BLaER1 (cell line): ENCODE measurements around the gene BBS4.
A peak's percentile ranks its signal among the peaks of the same experiment; 100 is the strongest.

Source experiments
- H3K27ac ChIP-seq: shearing (Covaris generic); formaldehyde crosslinking; 2 replicates; pipeline ENCODE4 v1.8.1; 2022
- H3K27me3 ChIP-seq: shearing (Covaris generic); formaldehyde crosslinking; 2 replicates; pipeline ENCODE4 v1.8.1; 2022
- H3K36me3 ChIP-seq: shearing (Covaris generic); formaldehyde crosslinking; 2 replicates; pipeline ENCODE4 v1.8.1; 2022
- H3K4me1 ChIP-seq: shearing (Covaris generic); formaldehyde crosslinking; 2 replicates; pipeline ENCODE4 v1.8.1; 2022
- H3K4me2 ChIP-seq: shearing (Covaris generic); formaldehyde crosslinking; 2 replicates; pipeline ENCODE4 v1.8.1; 2022
- H3K4me3 ChIP-seq: shearing (Covaris generic); formaldehyde crosslinking; 2 replicates; pipeline ENCODE4 v1.8.1; 2022
- H3K9ac ChIP-seq: shearing (Covaris generic); formaldehyde crosslinking; 2 replicates; pipeline ENCODE4 v1.8.1; 2022
- H3K9me3 ChIP-seq: shearing (Covaris generic); formaldehyde crosslinking; 2 replicates; pipeline ENCODE4 v1.8.1; 2022
- H4K20me1 ChIP-seq: shearing (Covaris generic); formaldehyde crosslinking; 2 replicates; pipeline ENCODE4 v1.8.1; 2022
- Cebpa-rat ChIP-seq: shearing (Covaris generic); IDR thresholded peaks from 2 replicates; pipeline ENCODE4 v1.8.1; 2022

The BBS4 gene

DNA sequence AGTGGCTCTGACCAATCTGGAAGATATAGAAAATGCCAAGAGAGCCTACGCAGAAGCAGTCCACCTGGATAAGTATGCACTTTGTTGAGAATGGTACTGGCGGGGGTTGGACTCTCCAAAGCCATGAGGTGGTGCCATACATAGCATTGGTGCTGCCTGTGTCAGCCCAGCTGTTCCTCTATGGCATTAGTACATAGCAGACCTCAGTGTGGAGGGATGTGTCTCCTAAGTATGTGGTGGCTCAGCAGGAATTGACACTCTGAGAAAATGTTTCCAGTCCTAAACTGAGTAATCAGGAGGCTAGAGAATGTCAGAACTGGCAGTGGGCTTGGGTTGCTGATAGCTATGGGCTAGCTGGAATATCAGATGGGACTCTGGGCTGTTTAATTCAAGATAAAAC is 49.1 kb downstream of the BBS4 start:
- TF ChIP-seq Cebpa-rat = no peak
- Histone ChIP-seq H3K4me2 (no peak overlapping the region), H3K9me3 (no peaks in the 10 kb centered on the region), H3K4me1 (peaks cover 11% of the 10 kb centered on the region), H3K9ac (no peak overlapping the region), H3K36me3 (peaks cover 72% of the 10 kb centered on the region), H3K27ac (no peak overlapping the region), H3K27me3 (no peaks in the 10 kb centered on the region), H4K20me1 (no peaks in the 10 kb centered on the region), H3K4me3 (no peak overlapping the region)

DNA sequence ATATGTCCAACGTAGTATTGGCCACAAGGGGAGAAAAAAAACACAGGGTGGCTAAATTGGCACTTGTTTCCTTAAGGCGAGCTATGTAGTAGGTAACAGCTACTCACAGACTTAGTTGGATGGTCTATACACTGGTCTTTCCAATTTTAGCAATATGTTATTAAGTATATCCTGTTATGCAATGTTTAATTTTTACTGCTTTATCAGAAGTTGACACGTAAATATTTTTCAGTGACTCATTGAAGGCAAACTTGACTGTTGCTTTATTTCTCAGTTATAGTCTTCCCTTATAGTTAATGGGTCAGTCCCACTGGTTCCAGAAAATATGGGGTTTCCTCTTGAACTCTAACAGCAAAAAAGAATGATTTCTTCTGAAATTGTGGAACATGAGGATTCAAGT is 51.1 kb downstream of the BBS4 start:
- no peaks in the 10 kb centered on the region for H3K27me3 ChIP-seq
- no peaks in the 10 kb centered on the region for H4K20me1 ChIP-seq
- no peak overlapping the region for H3K9ac ChIP-seq
- no peak overlapping the region for H3K4me3 ChIP-seq
- peaks cover 23% of the 10 kb centered on the region for H3K4me1 ChIP-seq
- no peaks in the 10 kb centered on the region for H3K9me3 ChIP-seq
- no peak for TF ChIP-seq Cebpa-rat
- H3K4me2 ChIP-seq = no peak overlapping the region
- H3K36me3 ChIP-seq = peaks cover 61% of the 10 kb centered on the region
- H3K27ac ChIP-seq = no peak overlapping the region

DNA sequence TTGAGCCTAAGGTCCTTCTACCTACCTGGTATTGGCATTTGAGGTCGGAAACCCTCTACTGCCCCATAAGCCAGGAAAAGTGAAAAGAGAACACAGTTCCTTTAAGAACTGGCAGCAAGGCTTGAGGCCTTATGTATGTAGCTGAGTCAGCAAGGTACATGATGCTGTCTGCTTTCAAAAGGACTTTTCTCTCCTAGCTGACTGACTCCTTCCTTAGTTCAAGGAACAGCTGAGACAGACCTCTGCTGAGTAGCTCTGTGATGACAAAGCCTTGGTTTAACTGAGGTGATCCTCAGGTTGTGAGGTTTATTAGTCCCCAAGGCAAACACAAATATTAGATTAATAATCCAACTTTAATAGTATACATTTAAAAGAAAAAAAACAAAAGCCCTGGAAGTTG is 51.7 kb downstream of the BBS4 start:
- Histone ChIP-seq H3K36me3 (peaks cover 65% of the 10 kb centered on the region), H3K4me2 (no peak overlapping the region), H3K27me3 (no peaks in the 10 kb centered on the region), H3K4me3 (no peak overlapping the region), H3K9me3 (no peaks in the 10 kb centered on the region), H4K20me1 (no peaks in the 10 kb centered on the region), H3K4me1 (peaks cover 23% of the 10 kb centered on the region), H3K9ac (no peak overlapping the region), H3K27ac (no peak overlapping the region)
- TF ChIP-seq Cebpa-rat = no peak

- Histone ChIP-seq H3K9ac (no peak overlapping the region), H3K27ac (peak overlapping the region; percentile 43), H3K4me2 (peak overlapping the region; percentile 69), H3K4me1 (peaks cover 23% of the 10 kb centered on the region), H3K4me3 (no peak overlapping the region; the same call in 1 of the 2 replicates), H4K20me1 (no peaks in the 10 kb centered on the region), H3K9me3 (no peaks in the 10 kb centered on the region), H3K36me3 (peaks cover 48% of the 10 kb centered on the region), H3K27me3 (no peaks in the 10 kb centered on the region)
- no peak for TF ChIP-seq Cebpa-rat
Observed at GRCh38 chr15:72740219-72740618, 54.2 kb downstream of the BBS4 start.

- H3K4me3 ChIP-seq = no peak overlapping the region
- no peaks in the 10 kb centered on the region for H3K27me3 ChIP-seq
- TF ChIP-seq Cebpa-rat = no peak
- H3K4me1 ChIP-seq = peaks cover 23% of the 10 kb centered on the region
- H3K4me2 ChIP-seq = no peak overlapping the region
- H3K27ac ChIP-seq = no peak overlapping the region
- peaks cover 18% of the 10 kb centered on the region; the same call in 1 of the 2 replicates for H4K20me1 ChIP-seq
- H3K9ac ChIP-seq = no peak overlapping the region
- peaks cover 64% of the 10 kb centered on the region for H3K36me3 ChIP-seq
- no peaks in the 10 kb centered on the region for H3K9me3 ChIP-seq
Observed at GRCh38 chr15:72749700-72750099, 63.7 kb downstream of the BBS4 start.

- no peak overlapping the region for H3K9ac ChIP-seq
- TF ChIP-seq Cebpa-rat = no peak
- 0 out of 2 replicates have a peak overlapping the region, but pooled peaks have one; percentile 18 for H3K27ac ChIP-seq
- H3K4me3 ChIP-seq = no peak overlapping the region
- H3K36me3 ChIP-seq = peaks cover 80% of the 10 kb centered on the region
- H4K20me1 ChIP-seq = peaks cover 35% of the 10 kb centered on the region; the same call in 1 of the 2 replicates
- H3K4me1 ChIP-seq = peaks cover 23% of the 10 kb centered on the region
- peak overlapping the region; percentile 68 for H3K4me2 ChIP-seq
- H3K9me3 ChIP-seq = no peaks in the 10 kb centered on the region
- H3K27me3 ChIP-seq = no peaks in the 10 kb centered on the region
Observed at GRCh38 chr15:72751751-72752455, 65.9 kb downstream of the BBS4 start.

GRCh38 chr15:72754096-72754495 is 68.1 kb downstream of the BBS4 start:
- peaks cover 36% of the 10 kb centered on the region for H3K4me1 ChIP-seq
- no peak for TF ChIP-seq Cebpa-rat
- H3K36me3 ChIP-seq = peaks cover 97% of the 10 kb centered on the region
- H4K20me1 ChIP-seq = peaks cover 52% of the 10 kb centered on the region; the same call in 1 of the 2 replicates
- no peak overlapping the region for H3K4me2 ChIP-seq
- H3K9ac ChIP-seq = no peak overlapping the region
- H3K4me3 ChIP-seq = no peak overlapping the region
- no peak overlapping the region for H3K27ac ChIP-seq
- H3K27me3 ChIP-seq = no peaks in the 10 kb centered on the region
- no peaks in the 10 kb centered on the region for H3K9me3 ChIP-seq

- Histone ChIP-seq H3K27ac (no peak overlapping the region), H3K4me3 (no peak overlapping the region), H3K9me3 (no peaks in the 10 kb centered on the region), H3K36me3 (peaks cover 100% of the 10 kb centered on the region), H4K20me1 (peaks cover 56% of the 10 kb centered on the region; the same call in 1 of the 2 replicates), H3K4me2 (peak overlapping the region; percentile 9; the same call in 1 of the 2 replicates), H3K27me3 (no peaks in the 10 kb centered on the region), H3K4me1 (peaks cover 17% of the 10 kb centered on the region), H3K9ac (no peak overlapping the region)
- no peak for TF ChIP-seq Cebpa-rat
Observed at GRCh38 chr15:72758182-72758581, 72.2 kb downstream of the BBS4 start.

GRCh38 chr15:72760590-72761260 is 74.7 kb downstream of the BBS4 start:
- no peak overlapping the region for H3K4me3 ChIP-seq
- H3K9me3 ChIP-seq = no peaks in the 10 kb centered on the region
- peaks cover 12% of the 10 kb centered on the region for H3K4me1 ChIP-seq
- no peak overlapping the region for H3K9ac ChIP-seq
- no peak for TF ChIP-seq Cebpa-rat
- H3K4me2 ChIP-seq = no peak overlapping the region
- peaks cover 100% of the 10 kb centered on the region for H3K36me3 ChIP-seq
- H3K27ac ChIP-seq = no peak overlapping the region
- no peaks in the 10 kb centered on the region for H3K27me3 ChIP-seq
- peaks cover 74% of the 10 kb centered on the region for H4K20me1 ChIP-seq

DNA sequence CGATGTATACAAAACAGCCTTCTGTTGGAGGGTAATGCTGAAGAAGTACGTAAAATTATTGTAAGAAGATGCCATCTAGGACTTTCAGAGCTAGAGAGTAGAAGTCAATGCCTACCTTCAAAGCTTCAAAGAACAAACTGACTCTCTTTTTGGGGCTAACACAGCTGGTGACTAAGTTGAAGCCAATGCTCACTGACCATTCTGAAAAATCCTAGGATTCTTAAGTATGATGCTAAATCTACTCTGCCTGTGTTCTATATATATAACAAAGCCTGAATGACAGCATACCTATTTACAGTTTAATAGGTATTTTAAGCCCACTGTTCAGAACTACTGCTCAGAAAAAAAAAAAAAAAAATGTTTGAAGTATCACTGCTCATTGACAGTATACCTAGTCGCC is 78.6 kb downstream of the BBS4 start:
- no peak overlapping the region for H3K4me2 ChIP-seq
- peaks cover 100% of the 10 kb centered on the region for H3K36me3 ChIP-seq
- H3K27me3 ChIP-seq = no peaks in the 10 kb centered on the region
- peaks cover 48% of the 10 kb centered on the region for H4K20me1 ChIP-seq
- no peak overlapping the region for H3K9ac ChIP-seq
- peaks cover 36% of the 10 kb centered on the region for H3K9me3 ChIP-seq
- H3K4me1 ChIP-seq = no peaks in the 10 kb centered on the region
- no peak for TF ChIP-seq Cebpa-rat
- H3K27ac ChIP-seq = no peak overlapping the region
- H3K4me3 ChIP-seq = no peak overlapping the region
